GM21390 (cell line): ENCODE measurements around the gene FGL2.
"Not testable (repeated sequence)": the region's sequence is repeated elsewhere in the genome, so short reads cannot be mapped to it uniquely, and the experiment has no call there.

Experiments
- ATAC-seq: cut with Tn5 transposase; IDR thresholded peaks from one replicate; pipeline ENCODE4 v1.9.1; 2021; ENCODE audit not compliant: unreplicated experiment

The FGL2 gene

DNA sequence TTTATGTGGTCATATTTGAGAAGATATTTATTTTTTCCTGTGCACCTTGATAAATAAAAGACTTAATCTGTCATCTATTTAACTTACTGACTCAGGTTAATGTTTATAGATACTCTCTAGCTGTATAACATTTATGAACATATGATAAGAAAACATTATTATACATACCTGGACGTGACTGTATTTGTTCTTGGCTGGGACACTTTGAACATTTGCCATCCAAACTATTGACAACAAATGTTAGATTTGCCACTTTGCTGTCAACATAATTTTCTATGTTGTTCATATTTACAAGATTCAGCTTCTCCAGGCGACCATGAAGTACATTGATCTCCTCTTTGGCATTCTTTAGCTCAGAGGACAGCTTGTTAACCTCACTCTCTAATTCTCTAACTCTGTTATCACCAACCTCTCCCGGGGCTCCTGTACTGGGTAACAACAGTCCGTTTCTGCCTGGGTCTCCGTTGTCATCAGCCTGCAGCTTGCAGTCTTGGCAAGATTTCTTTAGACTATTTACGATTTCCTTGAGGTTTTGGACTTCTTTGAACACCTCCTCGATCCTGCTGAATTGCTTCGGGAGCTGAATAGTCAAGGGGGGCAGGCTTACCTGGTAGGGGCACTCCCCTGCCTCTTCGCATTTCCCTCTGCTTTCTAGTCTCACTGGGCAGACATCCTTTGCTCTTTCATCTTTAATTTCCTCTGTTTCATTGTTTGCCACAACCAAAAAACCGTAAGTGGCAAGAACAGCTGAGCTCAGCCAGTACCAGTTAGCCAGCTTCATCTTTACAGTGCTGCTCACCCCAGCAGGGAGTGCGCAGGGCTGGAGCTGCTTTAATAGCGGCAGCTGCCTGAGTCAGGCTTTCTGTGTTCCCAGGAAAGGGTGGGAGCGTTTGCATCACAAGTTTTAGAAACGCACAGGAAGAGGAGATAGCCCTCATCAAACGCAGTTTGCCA lies at the start of gene FGL2:
FGL2 (minus strand) TSS at position 807 of the 954 bp plus-strand sequence; CDS start at position 781, 26 bp downstream.
- no peak for ATAC-seq

DNA sequence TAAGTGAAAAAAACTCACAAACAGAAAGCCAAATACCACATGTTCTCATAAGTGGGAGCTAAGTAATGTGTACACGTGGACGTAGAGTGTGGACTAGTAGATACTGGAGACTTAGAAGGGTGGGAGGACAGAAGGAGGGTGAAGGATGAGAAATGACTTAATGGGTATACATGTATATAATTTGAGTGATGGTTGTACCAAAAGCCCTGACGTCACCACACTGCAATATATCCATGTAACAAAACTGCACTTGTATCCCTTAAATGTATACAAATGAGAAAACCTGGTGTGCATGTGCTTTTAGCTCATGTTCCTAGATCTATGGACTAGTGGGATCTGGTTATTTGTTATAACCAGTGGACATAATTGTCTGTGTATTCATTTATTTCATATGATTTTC lies 48.5 kb upstream of the FGL2 start:
- ATAC-seq, result no peak

DNA sequence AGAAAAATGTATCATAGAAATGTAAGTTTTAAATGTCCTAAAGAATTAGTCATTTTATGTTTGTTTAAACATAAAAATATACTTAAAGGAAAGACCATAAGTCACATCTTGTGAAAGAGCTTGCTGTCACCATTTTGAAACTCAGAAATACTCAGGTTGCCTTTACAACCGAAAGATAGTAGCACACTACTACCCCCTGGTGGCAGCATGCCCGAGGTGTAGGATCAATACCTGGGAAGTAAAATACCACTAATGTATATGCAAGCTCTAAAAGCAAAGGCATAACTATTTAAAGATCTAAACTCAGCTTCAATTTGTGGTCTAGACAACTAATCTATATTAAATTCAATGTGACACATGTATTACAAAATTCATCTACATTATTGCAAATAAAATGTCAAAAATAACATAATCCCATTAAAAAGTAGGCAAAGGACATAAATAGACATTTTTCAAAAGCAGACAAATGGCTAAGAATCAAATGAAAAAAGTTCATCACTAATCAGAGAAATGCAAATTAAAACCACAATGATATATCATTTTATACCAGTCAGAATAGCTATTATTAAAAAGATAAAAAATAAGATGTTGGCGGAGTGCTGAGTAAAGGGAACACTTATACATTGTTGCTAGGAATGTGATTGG lies 47.7 kb upstream of the FGL2 start:
- ATAC-seq, result peak; percentile 88

DNA sequence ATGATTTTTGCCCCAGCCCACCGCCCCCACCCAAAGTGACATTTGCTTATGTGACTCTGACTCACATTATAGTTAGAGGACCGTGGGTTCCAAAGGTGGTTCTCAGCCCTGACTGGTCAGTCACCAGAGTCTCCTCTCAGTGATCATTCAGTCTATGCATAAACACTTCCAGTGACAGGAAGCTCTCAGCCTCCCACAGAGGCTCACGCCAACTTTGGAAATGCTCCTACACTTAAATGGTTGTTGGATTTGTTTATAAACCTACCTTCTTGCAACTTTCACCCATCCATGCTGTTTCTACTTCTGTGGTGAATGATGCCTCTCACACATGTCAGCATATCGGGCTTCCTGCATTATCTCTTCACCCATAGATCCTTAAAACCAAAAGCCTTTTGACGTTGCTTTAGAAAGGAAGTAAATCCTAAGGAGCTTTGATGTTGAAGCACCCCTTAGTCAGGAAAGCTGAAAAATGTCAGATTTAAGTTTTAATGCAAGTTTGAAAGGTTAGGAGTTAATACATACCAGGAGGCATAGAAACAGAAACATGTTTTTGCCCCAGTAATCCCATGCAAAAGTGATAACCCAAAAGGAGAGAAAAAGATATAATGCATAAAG lies 46.5 kb upstream of the FGL2 start:
- ATAC-seq, result no peak

- ATAC-seq, result no peak
Observed at GRCh38 chr7:77245015-77245755, 45.6 kb upstream of the FGL2 start.

DNA sequence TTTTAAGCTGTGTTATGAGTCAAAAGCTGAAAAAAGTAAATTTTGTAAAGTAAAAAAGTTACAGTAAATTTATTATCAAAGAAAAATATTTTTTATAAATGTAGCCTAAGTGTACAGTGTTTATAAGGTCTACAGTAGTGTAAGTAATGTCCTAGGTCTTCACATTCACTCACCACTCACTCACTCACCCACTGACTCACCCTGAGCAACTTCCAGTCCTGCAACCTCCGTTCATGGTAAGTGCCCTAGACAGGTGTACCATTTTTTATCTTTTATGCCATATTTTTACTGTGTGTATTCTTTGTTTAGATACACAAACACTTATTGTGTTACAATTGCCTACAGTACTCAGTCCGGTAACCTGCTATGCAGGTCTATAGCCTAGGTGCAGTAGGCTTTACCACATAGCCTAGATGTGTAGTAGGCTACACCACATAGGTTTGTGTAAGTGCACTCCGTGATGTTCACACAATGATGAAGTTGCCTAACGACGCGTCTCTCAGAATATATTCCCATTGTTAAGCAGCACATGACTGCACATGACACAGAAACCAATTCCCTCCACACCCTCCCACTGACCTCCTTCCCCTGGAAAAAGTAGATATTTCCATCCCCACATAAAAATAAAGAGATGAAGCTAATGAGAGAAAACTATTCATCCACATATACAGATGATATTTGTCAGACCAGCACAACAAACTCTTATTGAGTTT lies 44.8 kb upstream of the FGL2 start:
- ATAC-seq, result no peak

DNA sequence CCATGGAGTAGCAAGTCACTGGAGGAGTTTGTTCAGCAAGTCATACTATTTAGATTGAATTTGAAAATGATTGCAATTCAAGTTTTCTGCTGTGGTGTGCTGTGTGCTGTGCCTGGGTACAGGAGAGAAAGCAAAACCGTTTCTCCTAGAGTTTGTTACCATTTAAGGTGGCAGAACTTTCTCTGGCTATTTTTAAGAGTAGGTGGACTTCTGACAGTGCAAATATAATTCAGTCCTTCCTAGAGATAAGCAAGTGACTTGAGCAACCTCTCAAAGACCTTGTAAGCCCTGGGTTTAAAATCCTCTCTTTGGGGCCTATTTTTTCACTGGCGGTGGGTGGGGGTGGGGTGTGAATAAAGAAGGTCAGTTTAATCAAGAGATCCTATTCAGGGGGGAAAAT lies 42.9 kb upstream of the FGL2 start:
- ATAC-seq, result no peak

DNA sequence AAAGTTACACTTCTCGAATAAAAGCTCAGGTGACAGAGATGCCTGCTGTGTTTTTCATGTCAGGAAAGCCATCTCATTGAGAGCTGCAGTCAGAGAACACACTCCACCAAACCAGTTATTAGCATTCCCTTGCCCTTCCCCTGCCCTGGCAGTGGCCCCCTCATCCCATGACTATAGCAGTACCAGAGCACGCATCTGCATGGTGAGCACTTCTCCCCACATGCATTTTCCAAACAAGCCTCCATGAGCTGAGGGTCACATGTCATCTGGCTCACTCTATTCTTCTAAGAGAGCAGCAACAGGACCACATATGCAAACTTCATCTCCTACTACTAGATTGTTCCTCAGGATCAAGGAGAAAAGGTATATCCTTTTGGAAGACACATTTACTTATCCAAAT lies 42.4 kb upstream of the FGL2 start:
- ATAC-seq, result no peak

DNA sequence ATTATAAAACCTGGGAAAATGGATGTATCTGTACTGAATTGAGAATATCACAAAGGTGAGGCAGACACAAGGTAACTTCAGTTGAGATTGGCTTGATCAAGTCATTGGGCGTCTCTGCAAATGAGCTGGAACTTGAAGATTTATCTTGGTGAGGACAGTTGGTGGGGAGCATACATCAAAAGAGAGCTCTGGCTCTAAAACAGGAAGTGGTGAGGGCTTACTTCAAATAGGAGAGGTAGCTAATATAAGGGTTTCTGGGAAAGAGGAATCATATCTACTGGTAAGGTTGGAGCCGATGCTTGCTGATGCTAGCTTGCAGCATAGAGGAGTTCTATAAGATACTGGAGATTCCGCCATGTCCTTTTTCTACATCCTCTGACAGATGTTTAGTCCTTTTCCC lies 39.9 kb upstream of the FGL2 start:
- no peak for ATAC-seq

DNA sequence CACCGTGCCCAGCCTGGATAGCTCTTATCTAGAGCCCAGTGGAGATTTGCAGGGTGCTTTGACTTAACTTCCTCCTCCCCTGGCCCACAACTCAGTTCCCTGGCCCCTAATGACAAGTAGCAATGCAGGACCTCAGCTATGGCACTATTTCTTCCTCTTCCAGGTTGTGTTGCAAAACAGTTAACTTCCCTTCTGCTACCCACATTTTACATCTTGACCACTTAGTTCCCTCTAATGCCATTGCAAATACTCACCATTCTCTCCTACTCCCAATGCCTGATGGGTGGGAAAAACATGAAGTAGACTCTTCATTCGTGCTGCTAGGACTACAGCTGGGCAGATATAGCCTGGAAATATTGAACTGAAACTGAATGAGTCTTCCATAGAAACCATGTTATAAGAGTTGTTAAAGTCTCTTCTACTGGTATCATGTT lies 39.1 kb upstream of the FGL2 start:
- ATAC-seq, result no peak

GRCh38 chr7:77235276-77235675 lies 35.7 kb upstream of the FGL2 start:
- no peak for ATAC-seq

GRCh38 chr7:77232467-77232866 lies 32.8 kb upstream of the FGL2 start:
- ATAC-seq, result no peak

GRCh38 chr7:77228795-77229194 lies 29.2 kb upstream of the FGL2 start:
- ATAC-seq, result not testable (repeated sequence)

- no peak for ATAC-seq
Observed at GRCh38 chr7:77226357-77226839, 26.8 kb upstream of the FGL2 start.

DNA sequence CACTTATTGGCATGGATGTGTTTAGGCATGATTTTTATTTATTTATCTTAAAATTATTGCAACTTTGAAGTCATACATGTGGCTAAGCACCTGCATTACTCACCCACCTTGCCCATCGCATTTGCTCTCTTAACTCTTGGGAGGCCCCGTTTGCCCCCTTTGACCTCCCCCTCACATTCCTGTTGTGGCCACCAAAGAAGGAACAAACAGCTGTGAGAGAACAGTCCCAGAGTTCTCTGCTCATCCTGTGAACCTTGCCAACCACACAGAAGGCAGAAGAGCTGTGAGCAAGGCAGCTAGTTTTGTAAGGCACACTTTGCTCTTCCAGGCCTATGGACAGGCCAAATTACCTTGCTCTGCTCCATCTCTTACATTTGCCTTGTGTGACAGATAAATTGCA lies 23.6 kb upstream of the FGL2 start:
- ATAC-seq, result no peak

GRCh38 chr7:77222819-77223218 lies 23.2 kb upstream of the FGL2 start:
- ATAC-seq, result no peak

DNA sequence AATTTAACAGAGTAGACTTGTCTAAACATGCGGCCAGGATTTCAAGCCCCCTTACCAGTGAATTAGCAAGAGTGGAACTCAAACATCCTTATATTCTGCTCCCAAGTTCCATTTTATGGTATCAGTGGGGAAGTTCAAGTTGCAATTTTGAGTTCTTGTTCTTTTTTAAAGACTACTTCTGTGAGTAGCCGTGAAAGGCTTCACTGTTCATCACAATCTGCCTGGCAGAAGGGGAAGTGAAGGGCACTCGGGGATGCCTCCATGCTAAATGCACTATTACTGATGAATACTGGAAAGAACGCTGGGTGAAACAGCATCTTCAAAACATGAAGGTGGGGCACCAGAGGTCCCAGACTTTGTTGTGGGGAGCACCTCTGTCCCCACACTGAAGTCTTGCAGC lies 22.4 kb upstream of the FGL2 start:
- ATAC-seq, result no peak

GRCh38 chr7:77219701-77220331 lies 20.2 kb upstream of the FGL2 start:
- not testable (repeated sequence) for ATAC-seq

GRCh38 chr7:77217474-77218185 lies 18.0 kb upstream of the FGL2 start:
- no peak for ATAC-seq
